Stomach (tissue), 9 donors: ENCODE data around the gene TTC28. TPM values are rescaled to one million over a fixed set of nuclear protein-coding genes. Genes with fewer than 3 reads are reported as not detected.

Experiments
- DNase-seq, 2 donors: peaks; one replicate each; pipeline versions ENCODE4 v3.0.0 to v3.0.0-alpha.2; 2013 to 2019
- H3K27ac ChIP-seq, 5 donors: fragments of 200-600 bp in 4 of 5; sonication (generic) in 4 of 5; one replicate each; pipeline ENCODE4 v1.5.1; 2013 to 2019; ENCODE audit warnings: mild to moderate bottlenecking in 1 of 5, moderate library complexity in 1 of 5
- H3K27me3 ChIP-seq, 3 donors: fragments of 200-600 bp; sonication (generic); one replicate each; pipeline ENCODE4 v1.5.1; 2017 to 2019; ENCODE audit warnings: mixed run types in 1 of 3
- H3K36me3 ChIP-seq, 4 donors: fragments of 200-600 bp; sonication (generic); 1 replicate in 3 of 4; 2 replicates in 1 of 4; pipeline ENCODE4 v1.5.1; 2016 to 2019
- H3K4me1 ChIP-seq, 4 donors: fragments of 200-600 bp; sonication (generic); one replicate each; pipeline ENCODE4 v1.5.1; 2016 to 2019
- H3K4me3 ChIP-seq, 4 donors: fragments of 200-600 bp; sonication (generic) in 3 of 4; one replicate each; pipeline ENCODE4 v1.5.1; 2016 to 2019; ENCODE audit warnings: mild to moderate bottlenecking in 1 of 4
- H3K9me3 ChIP-seq, 4 donors: fragments of 200-600 bp; sonication (generic); one replicate each; pipeline ENCODE4 v1.5.1; 2016 to 2019
- CTCF ChIP-seq, 7 experiments: fragments of 450-650 bp in 4 of 7; fragments of 200-600 bp in 3 of 7; sonication (generic) in 3 of 7; IDR thresholded peaks; one replicate each; pipeline ENCODE4 v1.5.1; 2016 to 2019; ENCODE audit warnings: antibody characterized with exemption in 7 of 7, control low read depth in 2 of 7, mild to moderate bottlenecking in 1 of 7
- EP300 ChIP-seq: sonication (generic); formaldehyde crosslinking; IDR thresholded peaks from one replicate; pipeline ENCODE4 v1.6.1; 2017; ENCODE audit warnings: antibody characterized with exemption
- POLR2A ChIP-seq, 4 donors: fragments of 450-650 bp; IDR thresholded peaks; one replicate each; pipeline ENCODE4 v1.6.1; 2016; ENCODE audit warnings: antibody characterized with exemption in 4 of 4, control low read depth in 2 of 4, mild to moderate bottlenecking in 1 of 4, moderate library complexity in 1 of 4
- POLR2AphosphoS5 ChIP-seq, 3 donors: sonication (generic); formaldehyde crosslinking; IDR thresholded peaks; one replicate each; pipeline ENCODE4 v1.6.1; 2016; ENCODE audit warnings: antibody characterized with exemption in 3 of 3
- WGBS, 5 donors: extraction: QIAGEN DNeasy Blood & Tissue Kit in 3 of 5; methylation state at CpG; one replicate each; pipeline versions ENCODE4 v1.1.5 to v1.1.7; 2013 to 2018; 5-methylcytosine and 5-hydroxymethylcytosine counted together
- intact Hi-C: fragments of 100-400 bp; cut with DNase I; formaldehyde crosslinking; loops from one replicate; pipeline ENCODE4 v1.15.1; 2023; ENCODE audit warnings: low total_unique reads
- polyA plus RNA-seq, 3 donors: library from polyadenylated mRNA; stranded (reverse); fragments of 200-250 nt; gene quantifications; one replicate each; pipeline ENCODE4 v1.2.3, GENCODE V29; 2013
- total RNA-seq, 5 donors: library from RNA; depleted of rRNA; stranded (reverse); fragments of >200 nt; gene quantifications; one replicate each; pipeline versions ENCODE4 v1.1.0 to v1.2.3, GENCODE V29; 2014 to 2016
- donor health status: healthy with polysubstance abuse.
- donor health status: Bipolar disorder and iron deficiency.
- donor health status: healthy.

The TTC28 gene
- total and polyA plus RNA-seq, 8 donors, result 1.7 to 53.4 (median 24.6) TPM

GRCh38 chr22:28402060-28402459 is 277.6 kb downstream of the TTC28 start:
- Histone ChIP-seq H3K27ac (no peak overlapping the region), H3K27me3 (no peaks in the 10 kb centered on the region), H3K4me3 (no peak overlapping the region), H3K36me3 (no peaks in the 10 kb centered on the region), H3K4me1 (peaks cover 0 to 19% (median 10%) of the 10 kb centered on the region in 4 donors), H3K9me3 (no peaks in the 10 kb centered on the region)
- intact Hi-C loops, result no loop called here
- 81 to 91% (median 84%) methylated on average over 2 of the region's 2 CpGs for WGBS, 5 donors
- TF ChIP-seq POLR2AphosphoS5 (IDR thresholded peaks at IDR 0.05), result no peak
- TF ChIP-seq CTCF (IDR thresholded peaks at IDR 0.05), result no peak
- no peak for TF ChIP-seq EP300
- TF ChIP-seq POLR2A (IDR thresholded peaks at IDR 0.05), result no peak
- DNase-seq, result no peak

- Histone ChIP-seq H3K36me3 (no peaks in the 10 kb centered on the region), H3K9me3 (no peaks in the 10 kb centered on the region), H3K27me3 (no peaks in the 10 kb centered on the region), H3K4me1 (peaks cover 0 to 39% (median 21%) of the 10 kb centered on the region in 4 donors), H3K27ac (no peak overlapping the region), H3K4me3 (no peak overlapping the region)
- intact Hi-C loops, result no loop called here
- no peak for TF ChIP-seq EP300
- TF ChIP-seq POLR2AphosphoS5 (IDR thresholded peaks at IDR 0.05), result no peak
- no peak for TF ChIP-seq CTCF (IDR thresholded peaks at IDR 0.05)
- no peak for TF ChIP-seq POLR2A (IDR thresholded peaks at IDR 0.05)
- no peak for DNase-seq
- 27 to 46% (median 30%) methylated on average over 1 of the region's 1 CpG for WGBS, 5 donors
These were observed 280.7 kb downstream of the TTC28 start for GRCh38 chr22:28398981-28399380.

GRCh38 chr22:28398355-28398754 is 281.3 kb downstream of the TTC28 start:
- H3K4me3 ChIP-seq, result no peak overlapping the region
- DNase-seq, result no peak
- H3K27me3 ChIP-seq, result no peaks in the 10 kb centered on the region
- intact Hi-C loops, result no loop called here
- no peaks in the 10 kb centered on the region for H3K9me3 ChIP-seq
- H3K27ac ChIP-seq, result no peak overlapping the region
- no peaks in the 10 kb centered on the region for H3K36me3 ChIP-seq
- TF ChIP-seq CTCF (IDR thresholded peaks at IDR 0.05) (no peak), POLR2AphosphoS5 (IDR thresholded peaks at IDR 0.05) (no peak), POLR2A (IDR thresholded peaks at IDR 0.05) (no peak), EP300 (no peak)
- H3K4me1 ChIP-seq, result peaks cover 0 to 39% (median 21%) of the 10 kb centered on the region in 4 donors

GRCh38 chr22:28397306-28397705 is 282.3 kb downstream of the TTC28 start:
- no peak overlapping the region for H3K27ac ChIP-seq
- H3K36me3 ChIP-seq, result no peaks in the 10 kb centered on the region
- intact Hi-C loops, result no loop called here
- peaks cover 0 to 39% (median 21%) of the 10 kb centered on the region in 4 donors for H3K4me1 ChIP-seq
- no peaks in the 10 kb centered on the region for H3K9me3 ChIP-seq
- WGBS, 5 donors, result 76 to 80% (median 79%) methylated on average over 4 of the region's 4 CpGs
- no peak for DNase-seq
- no peaks in the 10 kb centered on the region for H3K27me3 ChIP-seq
- TF ChIP-seq POLR2AphosphoS5 (IDR thresholded peaks at IDR 0.05) (no peak), EP300 (no peak), POLR2A (IDR thresholded peaks at IDR 0.05) (no peak), CTCF (IDR thresholded peaks at IDR 0.05) (no peak)
- no peak overlapping the region for H3K4me3 ChIP-seq
